ENCODE measurements around the gene CALHM2. TPM values are rescaled to one million over a fixed set of nuclear protein-coding genes. Genes with fewer than 3 reads are reported as not detected.

Gene CALHM2
- total RNA-seq, 1 experiment from 2014 or later: 5.9 TPM

- in situ Hi-C loops (cut with HindIII; ENCODE audit: low pct_unique_long_range_greater_than_20kb, low sequenced_read_pairs): no loop called here
- BruUV-seq (replicated peaks): no TSS peak
- no peaks in the 10 kb centered on the region for H3K4me1 ChIP-seq (ENCODE audit: control insufficient read depth, insufficient read depth, low read length)
- no peak overlapping the region for H3K27ac ChIP-seq (ENCODE audit: low read length)
- no peaks in the 10 kb centered on the region for H3K9me3 ChIP-seq (ENCODE audit: control insufficient read depth, insufficient read depth, low read depth, low read length)
- no peaks in the 10 kb centered on the region for H3K36me3 ChIP-seq (ENCODE audit: control insufficient read depth, insufficient read depth, low read length)
- intact Hi-C loops (cut with micrococcal nuclease; ENCODE audit: unreplicated experiment): no loop called here
- ChIA-PET POLR2A (no interaction called here), CTCF (no interaction called here)
- no peak overlapping the region for H3K4me3 ChIP-seq (ENCODE audit: low read depth in 2 of 2, low read length in 2 of 2)
- ATAC-seq: no peak
- no peaks in the 10 kb centered on the region; the same call in 1 of the 2 replicates for H3K27me3 ChIP-seq (ENCODE audit: control insufficient read depth, insufficient read depth, low read length)
- no peak for TF ChIP-seq CTCF (IDR thresholded peaks at IDR 0.05)
- TF ChIP-seq TCF7L2 (IDR thresholded peaks at IDR 0.05; ENCODE audit: low read depth, low read length): no peak
- no peak for TF ChIP-seq SIN3A (IDR thresholded peaks at IDR 0.05; ENCODE audit: borderline replicate concordance, insufficient read depth, low read depth, low read length)
- TF ChIP-seq POLR2AphosphoS5 (IDR thresholded peaks at IDR 0.05; ENCODE audit: low read depth, low read length): no peak
- TF ChIP-seq REST (IDR thresholded peaks at IDR 0.05; ENCODE audit: insufficient read depth in 1 of 2, low read depth in 2 of 2, low read length in 1 of 2): no peak
- no peak for DNase-seq (ENCODE audit: low read depth, low spot score)
These were observed 15.2 kb upstream of the CALHM2 start for GRCh38 chr10:103467406-103467805.

- Histone ChIP-seq H3K36me3 (ENCODE audit: control insufficient read depth, insufficient read depth, low read length) (no peaks in the 10 kb centered on the region), H3K9me3 (ENCODE audit: control insufficient read depth, insufficient read depth, low read depth, low read length) (no peaks in the 10 kb centered on the region), H3K4me3 (ENCODE audit: low read depth in 2 of 2, low read length in 2 of 2) (no peak overlapping the region), H3K27me3 (ENCODE audit: control insufficient read depth, insufficient read depth, low read length) (no peaks in the 10 kb centered on the region; the same call in 1 of the 2 replicates), H3K27ac (ENCODE audit: low read length) (no peak overlapping the region), H3K4me1 (ENCODE audit: control insufficient read depth, insufficient read depth, low read length) (no peaks in the 10 kb centered on the region)
- no peak for DNase-seq (ENCODE audit: low read depth, low spot score)
- no peak for TF ChIP-seq REST (IDR thresholded peaks at IDR 0.05; ENCODE audit: insufficient read depth in 1 of 2, low read depth in 2 of 2, low read length in 1 of 2)
- TF ChIP-seq TCF7L2 (IDR thresholded peaks at IDR 0.05; ENCODE audit: low read depth, low read length): no peak
- TF ChIP-seq SIN3A (IDR thresholded peaks at IDR 0.05; ENCODE audit: borderline replicate concordance, insufficient read depth, low read depth, low read length): no peak
- TF ChIP-seq POLR2AphosphoS5 (IDR thresholded peaks at IDR 0.05; ENCODE audit: low read depth, low read length): no peak
- intact Hi-C loops (cut with micrococcal nuclease; ENCODE audit: unreplicated experiment): no loop called here
- ATAC-seq: no peak
- BruUV-seq (replicated peaks): no TSS peak
- in situ Hi-C loops (cut with HindIII; ENCODE audit: low pct_unique_long_range_greater_than_20kb, low sequenced_read_pairs): no loop called here
- ChIA-PET POLR2A (no interaction called here), CTCF (no interaction called here)
These were observed 14.6 kb upstream of the CALHM2 start for GRCh38 chr10:103466734-103467133.

All from Panc1 (cell line).